GM19035 (cell line): ENCODE results near the gene OGT.

Experiments
- ATAC-seq: cut with Tn5 transposase; IDR thresholded peaks from one replicate; pipeline ENCODE4 v1.9.1; 2021; ENCODE audit not compliant: unreplicated experiment

The OGT gene

GRCh38 chrX:71621603-71622002, 88.7 kb downstream of the OGT start:
- no peak for ATAC-seq

GRCh38 chrX:71622032-71622575, 89.2 kb downstream of the OGT start:
- no peak for ATAC-seq

GRCh38 chrX:71622576-71623450, 89.9 kb downstream of the OGT start:
- peak; percentile 73 for ATAC-seq

GRCh38 chrX:71623714-71624113, 90.8 kb downstream of the OGT start:
- ATAC-seq: peak; percentile 31

DNA sequence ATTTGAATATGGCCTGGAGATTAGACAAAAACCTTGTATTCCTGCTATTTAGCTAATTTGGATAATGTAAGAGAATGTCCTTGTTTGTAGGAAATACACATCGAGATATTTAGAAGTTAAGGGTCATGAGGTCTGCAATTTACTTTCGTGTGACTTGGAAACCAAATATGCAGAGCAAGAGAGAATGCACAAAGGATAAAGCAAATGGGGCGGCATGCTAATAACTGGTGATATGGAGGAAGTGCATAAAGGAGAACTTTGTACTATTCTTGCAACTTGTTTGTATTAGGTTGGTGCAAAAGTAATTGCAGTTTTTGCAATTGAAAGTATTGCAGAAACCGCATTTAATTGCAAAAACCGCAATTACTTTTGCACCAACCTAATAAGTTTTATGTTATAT, 92.6 kb downstream of the OGT start:
- ATAC-seq: no peak
